ENCODE results near the gene WDR5B.
"Not testable (repeated sequence)": the region's sequence is repeated elsewhere in the genome, so short reads cannot be mapped to it uniquely, and the experiment has no call there.

The WDR5B gene

GRCh38 chr3:122377975-122378374 is 37.9 kb downstream of the WDR5B start:
- Mint-ChIP-seq H3K4me3 (no peak overlapping the region), H3K27ac (no peak overlapping the region), H3K9me3 (no peaks in the 10 kb centered on the region), H3K36me3 (ENCODE audit: low read depth) (peaks cover 21% of the 10 kb centered on the region), H3K27me3 (ENCODE audit: low read depth, poor library complexity) (peaks cover 2% of the 10 kb centered on the region), H3K4me1 (peaks cover 21% of the 10 kb centered on the region)
- DNase-seq = no peak
- no peak for TF ChIP-seq CTCF (IDR thresholded peaks at IDR 0.05)

GRCh38 chr3:122374034-122374433 is 41.8 kb downstream of the WDR5B start:
- Mint-ChIP-seq H3K36me3 (ENCODE audit: low read depth) (peaks cover 32% of the 10 kb centered on the region), H3K4me1 (no peaks in the 10 kb centered on the region), H3K4me3 (no peak overlapping the region), H3K27me3 (ENCODE audit: low read depth, poor library complexity) (no peaks in the 10 kb centered on the region), H3K27ac (no peak overlapping the region), H3K9me3 (no peaks in the 10 kb centered on the region)
- no peak for TF ChIP-seq CTCF (IDR thresholded peaks at IDR 0.05)
- DNase-seq = no peak

- Mint-ChIP-seq H3K4me1 (no peaks in the 10 kb centered on the region), H3K4me3 (no peak overlapping the region), H3K9me3 (no peaks in the 10 kb centered on the region), H3K27me3 (ENCODE audit: low read depth, poor library complexity) (no peaks in the 10 kb centered on the region), H3K36me3 (ENCODE audit: low read depth) (peaks cover 58% of the 10 kb centered on the region), H3K27ac (no peak overlapping the region)
- no peak for TF ChIP-seq CTCF (IDR thresholded peaks at IDR 0.05)
- no peak for DNase-seq
Measured at GRCh38 chr3:122366379-122366749, 49.5 kb downstream of the WDR5B start.

- H3K9me3 Mint-ChIP-seq; H3K4me1 Mint-ChIP-seq; DNase-seq; H3K27me3 Mint-ChIP-seq (ENCODE audit: low read depth, poor library complexity); H3K4me3 Mint-ChIP-seq; H3K27ac Mint-ChIP-seq: not testable (repeated sequence)
- peaks cover 59% of the 10 kb centered on the region for H3K36me3 Mint-ChIP-seq (ENCODE audit: low read depth)
Measured at GRCh38 chr3:122365582-122366378, 50.1 kb downstream of the WDR5B start.

GRCh38 chr3:122365073-122365472 is 50.8 kb downstream of the WDR5B start:
- no peak overlapping the region for H3K4me3 Mint-ChIP-seq
- no peaks in the 10 kb centered on the region for H3K4me1 Mint-ChIP-seq
- peaks cover 63% of the 10 kb centered on the region for H3K36me3 Mint-ChIP-seq (ENCODE audit: low read depth)
- H3K27ac Mint-ChIP-seq = no peak overlapping the region
- H3K27me3 Mint-ChIP-seq (ENCODE audit: low read depth, poor library complexity) = no peaks in the 10 kb centered on the region
- no peak for DNase-seq
- no peaks in the 10 kb centered on the region for H3K9me3 Mint-ChIP-seq
- TF ChIP-seq CTCF (IDR thresholded peaks at IDR 0.05) = no peak

GRCh38 chr3:122364490-122364889 is 51.4 kb downstream of the WDR5B start:
- TF ChIP-seq CTCF (IDR thresholded peaks at IDR 0.05) = no peak
- H3K9me3 Mint-ChIP-seq = no peaks in the 10 kb centered on the region
- H3K36me3 Mint-ChIP-seq (ENCODE audit: low read depth) = peaks cover 62% of the 10 kb centered on the region
- no peak for DNase-seq
- H3K4me3 Mint-ChIP-seq = no peak overlapping the region
- no peak overlapping the region for H3K27ac Mint-ChIP-seq
- no peaks in the 10 kb centered on the region for H3K27me3 Mint-ChIP-seq (ENCODE audit: low read depth, poor library complexity)
- H3K4me1 Mint-ChIP-seq = no peaks in the 10 kb centered on the region
